ENCODE results near the gene EOLA1.
"Not testable (repeated sequence)": the region's sequence is repeated elsewhere in the genome, so short reads cannot be mapped to it uniquely, and the experiment has no call there.

EOLA1 gene

GRCh38 chrX:149531599-149531998 is 9.2 kb upstream of the EOLA1 start:
- no peak for DNase-seq
- TF ChIP-seq CTCF (IDR thresholded peaks at IDR 0.05; ENCODE audit: low read depth, low read length) = no peak

GRCh38 chrX:149532868-149533267 is 7.9 kb upstream of the EOLA1 start:
- not testable (repeated sequence) for H3K4me3 ChIP-seq (ENCODE audit: low read depth, low read length); DNase-seq; H3K4me1 ChIP-seq; H3K9me3 ChIP-seq; H3K27me3 ChIP-seq; H3K36me3 ChIP-seq

More at GRCh38 chrX:149531599-149531998, 9.2 kb upstream of the EOLA1 start:
- Histone ChIP-seq H3K27me3 (no peaks in the 10 kb centered on the region), H3K36me3 (no peaks in the 10 kb centered on the region), H3K4me3 (ENCODE audit: low read depth, low read length) (no peak overlapping the region), H3K4me1 (no peaks in the 10 kb centered on the region), H3K9me3 (no peaks in the 10 kb centered on the region)

- DNase-seq; H3K9me3 ChIP-seq; H3K27me3 ChIP-seq; H3K36me3 ChIP-seq; H3K4me3 ChIP-seq (ENCODE audit: low read depth, low read length); H3K4me1 ChIP-seq: not testable (repeated sequence)
Observed at GRCh38 chrX:149533999-149534398, 6.8 kb upstream of the EOLA1 start.

- not testable (repeated sequence) for H3K4me1 ChIP-seq; H3K9me3 ChIP-seq; H3K4me3 ChIP-seq (ENCODE audit: low read depth, low read length); H3K27me3 ChIP-seq; H3K36me3 ChIP-seq; DNase-seq
Observed at GRCh38 chrX:149534926-149535602, 5.7 kb upstream of the EOLA1 start.

GRCh38 chrX:149537474-149537873 is 3.3 kb upstream of the EOLA1 start:
- H3K4me3 ChIP-seq (ENCODE audit: low read depth, low read length); H3K9me3 ChIP-seq; H3K36me3 ChIP-seq; H3K4me1 ChIP-seq; H3K27me3 ChIP-seq; DNase-seq: not testable (repeated sequence)

- Histone ChIP-seq H3K27me3 (no peaks in the 10 kb centered on the region), H3K4me3 (ENCODE audit: low read depth, low read length) (peak overlapping the region; percentile 55), H3K9me3 (no peaks in the 10 kb centered on the region), H3K4me1 (no peaks in the 10 kb centered on the region), H3K36me3 (no peaks in the 10 kb centered on the region)
- peak; percentile 88 for DNase-seq
- no peak for TF ChIP-seq CTCF (IDR thresholded peaks at IDR 0.05; ENCODE audit: low read depth, low read length)
Observed at GRCh38 chrX:149539283-149540130, 1.3 kb upstream of the EOLA1 start.

GRCh38 chrX:149540131-149540620 is 636 bp upstream of the EOLA1 start:
- no peaks in the 10 kb centered on the region for H3K4me1 ChIP-seq
- no peaks in the 10 kb centered on the region for H3K9me3 ChIP-seq
- H3K36me3 ChIP-seq = no peaks in the 10 kb centered on the region
- TF ChIP-seq CTCF (IDR thresholded peaks at IDR 0.05; ENCODE audit: low read depth, low read length) = no peak
- peak; percentile 93 for DNase-seq
- no peaks in the 10 kb centered on the region for H3K27me3 ChIP-seq
- peak overlapping the region; percentile 71 for H3K4me3 ChIP-seq (ENCODE audit: low read depth, low read length)

GRCh38 chrX:149541521-149542047 is 772 bp downstream of the EOLA1 start:
- Histone ChIP-seq H3K36me3 (no peaks in the 10 kb centered on the region), H3K4me1 (no peaks in the 10 kb centered on the region), H3K4me3 (ENCODE audit: low read depth, low read length) (peak overlapping the region; percentile 71), H3K27me3 (no peaks in the 10 kb centered on the region), H3K9me3 (no peaks in the 10 kb centered on the region)
- DNase-seq = no peak
- no peak for TF ChIP-seq CTCF (IDR thresholded peaks at IDR 0.05; ENCODE audit: low read depth, low read length)

Measured in BE2C (cell line).